Lung microvascular endothelial cell (primary cell): ENCODE results near the gene CEP68. TPM values are rescaled to one million over a fixed set of nuclear protein-coding genes. Genes with fewer than 3 reads are reported as not detected.
"Not testable (repeated sequence)": the region's sequence is repeated elsewhere in the genome, so short reads cannot be mapped to it uniquely, and the experiment has no call there.

Experiments used
- DNase-seq, 2 donors: peaks; one replicate each; pipeline versions ENCODE4 v3.0.0 to v3.0.0-alpha.2; 2010; ENCODE audit warnings: low read depth in 2 of 2
- total RNA-seq: library from RNA; depleted of rRNA; stranded (reverse); fragments of >200 nt; gene quantifications from 2 replicates; pipeline ENCODE4 v1.2.1, GENCODE V29; 2014

Gene CEP68
- 30.8 and 32.3 TPM in 2 replicates for total RNA-seq

- peak; percentile 98 for DNase-seq
Measured at GRCh38 chr2:65056215-65057053, at the start of gene CEP68. Gene CEP68, plus strand, starts transcription at chr2:65056416. Its CDS starts 13,029 bp downstream, at chr2:65069445.

- DNase-seq: no peak
Measured at GRCh38 chr2:65013776-65014175, 42.4 kb upstream of the CEP68 start.

- DNase-seq: no peak
Measured at GRCh38 chr2:65015731-65016130, 40.5 kb upstream of the CEP68 start.

- no peak for DNase-seq
Measured at GRCh38 chr2:65016789-65017188, 39.4 kb upstream of the CEP68 start.

- DNase-seq: peak in 1 of 2 donors; percentile 64
Measured at GRCh38 chr2:65017335-65017734, 38.9 kb upstream of the CEP68 start.

GRCh38 chr2:65018141-65018582, 38.1 kb upstream of the CEP68 start:
- no peak for DNase-seq

GRCh38 chr2:65019010-65019409, 37.2 kb upstream of the CEP68 start:
- DNase-seq: no peak

GRCh38 chr2:65019675-65020195, 36.5 kb upstream of the CEP68 start:
- no peak for DNase-seq

- DNase-seq: not testable (repeated sequence)
Measured at GRCh38 chr2:65020251-65020650, 36.0 kb upstream of the CEP68 start.

- no peak for DNase-seq
Measured at GRCh38 chr2:65020943-65021528, 35.2 kb upstream of the CEP68 start.

GRCh38 chr2:65021709-65022108, 34.5 kb upstream of the CEP68 start:
- DNase-seq: no peak

- no peak for DNase-seq
Measured at GRCh38 chr2:65022189-65022588, 34.0 kb upstream of the CEP68 start.

GRCh38 chr2:65023742-65024141, 32.5 kb upstream of the CEP68 start:
- DNase-seq: no peak

GRCh38 chr2:65024149-65024829, 31.9 kb upstream of the CEP68 start:
- no peak for DNase-seq

- DNase-seq: no peak
Measured at GRCh38 chr2:65025453-65026123, 30.6 kb upstream of the CEP68 start.

- no peak for DNase-seq
Measured at GRCh38 chr2:65026154-65026553, 30.1 kb upstream of the CEP68 start.

- no peak for DNase-seq
Measured at GRCh38 chr2:65026704-65027464, 29.3 kb upstream of the CEP68 start.

- peak in 1 of 2 donors; percentile 35 for DNase-seq
Measured at GRCh38 chr2:65027616-65028244, 28.5 kb upstream of the CEP68 start.

- DNase-seq: no peak
Measured at GRCh38 chr2:65030476-65031332, 25.5 kb upstream of the CEP68 start.
